Transverse colon (tissue), 4 donors: ENCODE results near the gene HSPA4. TPM values are rescaled to one million over a fixed set of nuclear protein-coding genes. Genes with fewer than 3 reads are reported as not detected.

Experiments used
- DNase-seq: peaks from one replicate; pipeline ENCODE4 v3.0.0-alpha.2; 2019
- H3K27ac ChIP-seq, 4 donors: fragments of 200-600 bp; sonication (generic); 2 replicates each; pipeline ENCODE4 v1.5.1; 2016 to 2018; ENCODE audit warnings: inconsistent platforms in 4 of 4
- H3K27me3 ChIP-seq: fragments of 200-600 bp; sonication (generic); 2 replicates; pipeline ENCODE4 v1.5.1; 2017; ENCODE audit warnings: inconsistent platforms
- H3K36me3 ChIP-seq, 4 donors: fragments of 200-600 bp; sonication (generic); 2 replicates each; pipeline ENCODE4 v1.5.1; 2017 to 2019; ENCODE audit warnings: inconsistent platforms in 4 of 4
- H3K4me1 ChIP-seq, 4 donors: fragments of 200-600 bp; sonication (generic); 2 replicates each; pipeline ENCODE4 v1.5.1; 2017 to 2020; ENCODE audit warnings: inconsistent platforms in 4 of 4
- H3K4me3 ChIP-seq, 4 donors: fragments of 200-600 bp; sonication (generic); 1 replicate in 1 of 4; 2 replicates in 3 of 4; pipeline versions ENCODE4 v1.5.1 to v1.6.1; 2017 to 2019; ENCODE audit warnings: inconsistent platforms in 4 of 4
- H3K9me3 ChIP-seq, 2 donors: fragments of 200-600 bp; sonication (generic); 2 replicates each; pipeline ENCODE4 v1.5.1; 2017 to 2019; ENCODE audit warnings: inconsistent platforms in 2 of 2
- CTCF ChIP-seq, 5 experiments: fragments of 200-600 bp in 3 of 5; fragments of 450-650 bp in 2 of 5; sonication (generic) in 3 of 5; IDR thresholded peaks; 1 replicate in 2 of 5; 2 replicates in 3 of 5; pipeline ENCODE4 v1.5.1; 2016 to 2017; ENCODE audit warnings: antibody characterized with exemption in 5 of 5, inconsistent platforms in 3 of 5, mild to moderate bottlenecking in 2 of 5, moderate library complexity in 1 of 5
- EP300 ChIP-seq: sonication (generic); formaldehyde crosslinking; IDR thresholded peaks from one replicate; pipeline ENCODE4 v1.6.1; 2017; ENCODE audit warnings: antibody characterized with exemption, low read depth
- POLR2A ChIP-seq: fragments of 450-650 bp; IDR thresholded peaks from one replicate; pipeline ENCODE4 v1.6.1; 2016; ENCODE audit warnings: antibody characterized with exemption, mild to moderate bottlenecking, moderate library complexity
- POLR2AphosphoS5 ChIP-seq, 3 donors: sonication (generic); formaldehyde crosslinking; IDR thresholded peaks; one replicate each; pipeline ENCODE4 v1.6.1; 2016; ENCODE audit warnings: antibody characterized with exemption in 3 of 3
- WGBS, 2 donors: methylation state at CpG; one replicate each; pipeline ENCODE4 v1.1.5; 2018; ENCODE audit warnings: low coverage in 1 of 2; 5-methylcytosine and 5-hydroxymethylcytosine counted together
- in situ Hi-C, 4 donors: fragments of 200-750 bp; cut with MboI; loops; one replicate each; pipeline versions ENCODE4 v1.15.0 to v1.15.1; 2017; ENCODE audit warnings: low sequenced_read_pairs in 3 of 4, low pct_ligation_motif_present in 1 of 4, low pct_unique_long_range_greater_than_20kb in 1 of 4
- intact Hi-C: fragments of 100-400 bp; cut with DNase I; formaldehyde crosslinking; loops from one replicate; pipeline ENCODE4 v1.15.1; 2023; ENCODE audit warnings: low total_unique reads
- total RNA-seq, 4 donors: library from RNA; depleted of rRNA; stranded (reverse); fragments of >200 nt; gene quantifications; one replicate each; pipeline ENCODE4 v1.1.0, GENCODE V29; 2016

HSPA4 gene
- total RNA-seq, 4 donors from 2014 or later, result 34.4 to 52.5 (median 46.5) TPM

GRCh38 chr5:133062276-133062675 lies 10.5 kb downstream of the HSPA4 start:
- Histone ChIP-seq H3K9me3 (no peaks in the 10 kb centered on the region), H3K36me3 (peaks cover 0 to 5% (median 0%) of the 10 kb centered on the region in 4 donors), H3K27ac (no peak overlapping the region), H3K4me3 (no peak overlapping the region), H3K27me3 (no peaks in the 10 kb centered on the region), H3K4me1 (peaks cover 0 to 57% (median 4%) of the 10 kb centered on the region in 4 donors)
- in situ Hi-C loops, result no loop called here
- no peak for DNase-seq
- WGBS, 2 donors, result 77 to 80% methylated on average over 1 of the region's 1 CpG
- no peak for TF ChIP-seq CTCF (IDR thresholded peaks at IDR 0.05)
- TF ChIP-seq EP300, result no peak
- TF ChIP-seq POLR2A, result no peak
- no peak for TF ChIP-seq POLR2AphosphoS5 (IDR thresholded peaks at IDR 0.05)
- intact Hi-C loops, result no loop called here

GRCh38 chr5:133063965-133064364 lies 12.2 kb downstream of the HSPA4 start:
- DNase-seq, result no peak
- Histone ChIP-seq H3K4me1 (peaks cover 0 to 42% (median 0%) of the 10 kb centered on the region in 4 donors), H3K9me3 (no peaks in the 10 kb centered on the region), H3K27me3 (no peaks in the 10 kb centered on the region), H3K27ac (no peak overlapping the region), H3K4me3 (no peak overlapping the region), H3K36me3 (peaks cover 0 to 10% (median 0%) of the 10 kb centered on the region in 4 donors)
- in situ Hi-C loops, result no loop called here
- 58 to 66% methylated on average over 10 of the region's 10 CpGs for WGBS, 2 donors
- intact Hi-C loops, result no loop called here
- TF ChIP-seq EP300 (no peak), POLR2AphosphoS5 (IDR thresholded peaks at IDR 0.05) (no peak), POLR2A (no peak), CTCF (IDR thresholded peaks at IDR 0.05) (no peak)

GRCh38 chr5:133065471-133065870 lies 13.7 kb downstream of the HSPA4 start:
- Histone ChIP-seq H3K4me3 (no peak overlapping the region), H3K36me3 (peaks cover 0 to 23% (median 4%) of the 10 kb centered on the region in 4 donors), H3K4me1 (peaks cover 0 to 35% (median 0%) of the 10 kb centered on the region in 4 donors), H3K27ac (no peak overlapping the region), H3K27me3 (no peaks in the 10 kb centered on the region), H3K9me3 (no peaks in the 10 kb centered on the region)
- intact Hi-C loops, result no loop called here
- DNase-seq, result no peak
- WGBS, 2 donors, result 52 to 67% methylated on average over 1 of the region's 1 CpG
- in situ Hi-C loops, result no loop called here
- TF ChIP-seq POLR2AphosphoS5 (IDR thresholded peaks at IDR 0.05) (no peak), POLR2A (no peak), CTCF (IDR thresholded peaks at IDR 0.05) (no peak), EP300 (no peak)

- no peak overlapping the region for H3K27ac ChIP-seq
- no peak for TF ChIP-seq POLR2A
- no peak for TF ChIP-seq EP300
- no peak for TF ChIP-seq POLR2AphosphoS5 (IDR thresholded peaks at IDR 0.05)
- no peak for TF ChIP-seq CTCF (IDR thresholded peaks at IDR 0.05)
- in situ Hi-C loops, result no loop called here
- intact Hi-C loops, result no loop called here
- H3K4me3 ChIP-seq, result no peak overlapping the region
- no peaks in the 10 kb centered on the region for H3K27me3 ChIP-seq
- no peak for DNase-seq
- H3K4me1 ChIP-seq, result peaks cover 0 to 35% (median 0%) of the 10 kb centered on the region in 4 donors
- peaks cover 0 to 23% (median 6%) of the 10 kb centered on the region in 4 donors for H3K36me3 ChIP-seq
- WGBS, 2 donors, result 78 to 89% methylated on average over 2 of the region's 2 CpGs
- no peaks in the 10 kb centered on the region for H3K9me3 ChIP-seq
These were observed 14.2 kb downstream of the HSPA4 start for GRCh38 chr5:133066045-133066444.
